Esophagus squamous epithelium (tissue), 4 donors: ENCODE results near the gene CDK17.

Experiments
- POLR2A ChIP-seq, 4 donors: fragments of 450-650 bp; IDR thresholded peaks; one replicate each; pipeline ENCODE4 v1.6.1; 2017; ENCODE audit warnings: antibody characterized with exemption in 4 of 4, mild to moderate bottlenecking in 4 of 4, moderate library complexity in 3 of 4
- TF ChIP-seq, protein P1 (sequence below), 6 experiments: fragments of 450-650 bp in 4 of 6; fragments of 200-600 bp in 2 of 6; sonication (generic) in 2 of 6; IDR thresholded peaks; one replicate each; pipeline ENCODE4 v1.5.1; 2016 to 2019; ENCODE audit warnings: antibody characterized with exemption in 6 of 6, mild to moderate bottlenecking in 4 of 6, moderate library complexity in 4 of 6

DNA sequence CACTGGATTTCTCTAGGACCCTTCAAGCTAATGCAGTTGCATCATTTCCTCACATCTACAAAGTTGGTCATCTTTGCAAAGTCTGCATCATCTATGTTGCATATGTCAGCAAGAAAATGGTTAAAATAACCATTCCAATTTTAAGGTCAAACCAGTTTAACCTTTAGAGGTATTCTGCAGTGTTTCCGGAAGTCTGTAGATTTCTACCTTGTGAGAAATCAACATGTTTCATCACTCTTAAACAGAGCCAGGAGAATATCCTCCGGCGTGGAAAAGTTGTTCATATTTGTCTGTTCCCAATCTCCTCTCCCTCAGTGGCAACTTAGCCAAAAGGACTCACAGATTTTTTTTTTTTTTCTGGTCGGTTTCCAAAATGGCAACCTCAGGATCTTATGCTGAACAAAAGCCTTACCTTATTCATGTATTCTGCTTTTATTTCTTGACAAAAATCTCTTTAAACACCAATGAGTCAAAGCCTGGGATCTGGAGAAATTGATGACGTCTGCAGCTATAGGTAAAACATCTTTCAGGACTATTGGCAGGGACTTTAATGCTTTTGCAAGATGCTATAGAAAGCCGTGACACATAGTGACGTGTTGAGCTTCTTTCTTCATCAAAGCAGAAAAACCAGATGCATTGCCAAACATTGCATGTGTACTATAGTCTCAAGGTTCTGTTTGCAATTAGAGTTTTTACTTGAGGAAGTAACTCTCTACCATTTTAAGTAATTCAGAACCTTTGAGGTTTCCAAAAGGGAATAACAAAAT lies 16.0 kb upstream of the CDK17 start:
- no peak for TF ChIP-seq POLR2A (IDR thresholded peaks at IDR 0.05)
- TF ChIP-seq, protein P1, sequence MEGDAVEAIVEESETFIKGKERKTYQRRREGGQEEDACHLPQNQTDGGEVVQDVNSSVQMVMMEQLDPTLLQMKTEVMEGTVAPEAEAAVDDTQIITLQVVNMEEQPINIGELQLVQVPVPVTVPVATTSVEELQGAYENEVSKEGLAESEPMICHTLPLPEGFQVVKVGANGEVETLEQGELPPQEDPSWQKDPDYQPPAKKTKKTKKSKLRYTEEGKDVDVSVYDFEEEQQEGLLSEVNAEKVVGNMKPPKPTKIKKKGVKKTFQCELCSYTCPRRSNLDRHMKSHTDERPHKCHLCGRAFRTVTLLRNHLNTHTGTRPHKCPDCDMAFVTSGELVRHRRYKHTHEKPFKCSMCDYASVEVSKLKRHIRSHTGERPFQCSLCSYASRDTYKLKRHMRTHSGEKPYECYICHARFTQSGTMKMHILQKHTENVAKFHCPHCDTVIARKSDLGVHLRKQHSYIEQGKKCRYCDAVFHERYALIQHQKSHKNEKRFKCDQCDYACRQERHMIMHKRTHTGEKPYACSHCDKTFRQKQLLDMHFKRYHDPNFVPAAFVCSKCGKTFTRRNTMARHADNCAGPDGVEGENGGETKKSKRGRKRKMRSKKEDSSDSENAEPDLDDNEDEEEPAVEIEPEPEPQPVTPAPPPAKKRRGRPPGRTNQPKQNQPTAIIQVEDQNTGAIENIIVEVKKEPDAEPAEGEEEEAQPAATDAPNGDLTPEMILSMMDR (IDR thresholded peaks at IDR 0.05), result no peak
